ENCODE data around the gene PRX.
A peak's percentile ranks its signal among the peaks of the same experiment; 100 is the strongest.
"Not testable (repeated sequence)": the region's sequence is repeated elsewhere in the genome, so short reads cannot be mapped to it uniquely, and the experiment has no call there.

Gene PRX

DNA sequence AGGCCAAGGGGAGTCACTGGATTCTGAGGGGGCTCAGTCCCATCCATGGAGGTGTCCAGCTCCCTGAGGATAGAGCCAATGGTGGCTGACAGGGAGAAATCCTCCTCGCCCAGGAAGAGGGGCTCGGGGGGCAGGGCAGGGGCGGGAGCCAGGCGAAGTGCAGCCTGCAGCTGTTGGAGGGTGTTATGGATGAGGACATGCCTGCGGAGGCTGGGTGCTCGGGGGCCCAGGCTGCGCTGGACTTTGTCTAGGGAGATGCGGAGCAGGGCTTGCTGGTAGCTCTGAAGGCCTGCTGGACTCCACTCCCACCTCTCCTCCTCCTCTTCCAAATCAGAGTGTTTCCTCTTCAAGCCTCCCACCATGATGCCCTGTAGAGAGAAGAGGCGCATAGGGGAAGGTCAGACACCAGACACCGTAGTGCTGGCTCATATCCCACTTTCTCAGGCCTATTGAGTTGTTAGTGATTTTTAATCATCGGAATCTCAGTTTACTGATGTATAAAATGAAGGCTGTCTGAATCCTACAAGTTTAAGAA lies 28.6 kb upstream of the PRX start:
- DNase-seq (ENCODE audit: low read depth, low spot score), result no peak

DNA sequence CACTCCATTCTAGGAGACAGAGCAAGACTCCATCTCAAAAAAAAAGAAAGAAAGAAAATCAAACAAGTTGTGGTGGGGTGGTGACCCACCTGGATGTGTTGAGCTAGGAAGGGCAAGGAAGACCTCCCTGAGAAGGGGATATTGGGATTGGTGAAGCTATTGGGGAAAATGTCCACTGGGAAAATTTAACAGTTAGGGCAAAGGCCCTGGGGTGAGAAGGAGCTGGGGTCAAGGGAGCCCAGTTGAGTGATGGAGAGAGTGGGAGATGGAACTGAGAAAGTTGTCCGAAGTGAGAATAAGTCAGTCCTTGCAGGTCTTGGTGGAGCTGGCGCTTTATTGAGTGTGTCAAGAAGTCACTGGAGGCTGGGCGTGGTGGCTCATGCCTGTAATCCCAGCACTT lies 25.1 kb upstream of the PRX start:
- DNase-seq (ENCODE audit: low read depth, low spot score), result no peak

DNA sequence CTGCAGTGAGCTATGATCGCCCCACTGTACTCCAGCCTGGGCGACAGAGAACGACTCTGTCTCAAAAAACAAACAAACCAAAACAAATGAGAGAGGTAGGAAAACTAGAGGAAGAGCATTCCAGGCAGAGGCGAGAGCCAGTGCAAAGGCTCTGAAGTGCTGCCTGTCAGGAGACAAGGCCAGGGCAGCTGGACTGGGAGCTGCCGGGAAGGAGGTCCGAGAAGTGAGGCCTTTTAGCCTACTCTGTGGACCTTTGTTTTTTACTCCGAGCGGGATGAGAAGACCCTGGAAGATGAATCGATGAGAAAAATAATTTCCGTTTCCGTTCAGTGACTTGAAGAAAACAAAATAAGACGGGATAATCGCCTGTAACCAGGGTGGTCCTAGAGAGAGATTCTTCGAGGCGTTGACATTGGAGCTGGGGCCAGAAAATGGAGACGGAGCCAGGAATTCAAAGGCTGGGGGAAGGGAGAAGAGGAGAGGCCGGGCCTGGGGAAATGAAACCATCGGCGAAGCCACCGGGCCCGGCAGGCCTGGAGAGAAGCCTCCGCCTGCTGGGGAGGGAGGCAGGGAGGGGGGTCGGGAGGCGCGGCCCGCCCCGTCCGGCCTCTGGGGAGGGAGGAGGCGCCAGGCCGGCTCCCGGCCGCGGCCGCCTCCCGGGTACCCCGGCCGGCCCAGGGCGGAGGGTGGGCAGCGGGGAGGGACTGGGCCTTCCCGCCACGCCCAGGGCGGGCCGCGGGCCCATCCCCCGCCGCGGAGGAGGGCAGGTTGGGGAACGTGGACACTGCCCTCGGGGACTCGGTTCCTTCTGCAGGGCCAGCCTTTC lies 20.4 kb upstream of the PRX start:
- peak; percentile 96 for DNase-seq (ENCODE audit: low read depth, low spot score)

DNA sequence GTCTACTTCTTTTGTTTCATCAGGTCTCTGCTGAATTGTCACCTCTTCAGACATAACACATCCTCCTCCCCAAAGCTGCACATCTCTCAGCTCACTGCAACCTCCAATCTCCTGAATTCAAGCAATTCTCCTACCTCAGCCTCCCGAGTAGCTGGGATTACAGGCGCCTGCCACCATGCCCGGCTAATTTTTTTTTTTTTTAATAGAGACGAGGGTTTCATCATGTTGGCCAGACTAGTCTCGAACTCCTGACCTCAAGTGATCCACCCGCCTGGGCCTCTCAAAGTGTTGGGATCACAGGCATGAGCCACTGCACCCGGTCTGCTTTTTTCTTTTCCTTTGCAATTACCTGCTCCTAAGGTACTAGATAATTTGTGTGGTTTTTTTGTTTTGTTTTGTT lies 19.6 kb upstream of the PRX start:
- DNase-seq (ENCODE audit: low read depth, low spot score), result not testable (repeated sequence)

DNA sequence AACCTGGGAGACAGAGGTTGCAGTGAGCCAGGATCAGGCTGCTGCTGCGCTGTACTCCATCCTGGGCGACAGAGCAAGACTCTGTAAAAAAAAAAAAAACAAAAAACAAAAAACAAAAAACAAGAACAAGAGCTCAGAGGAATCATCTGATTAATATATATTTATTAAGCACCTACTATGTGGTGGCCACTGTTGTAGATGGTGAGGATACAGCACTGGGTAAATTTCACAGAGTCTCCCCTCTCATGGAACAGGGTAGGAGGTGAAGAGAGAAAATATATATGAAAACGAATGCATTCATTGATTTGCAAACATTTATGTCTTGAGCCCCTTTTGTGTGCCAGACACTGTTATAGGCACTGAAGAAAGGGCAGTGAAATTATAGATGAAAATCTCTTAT lies 18.5 kb upstream of the PRX start:
- DNase-seq (ENCODE audit: low read depth, low spot score), result no peak

DNA sequence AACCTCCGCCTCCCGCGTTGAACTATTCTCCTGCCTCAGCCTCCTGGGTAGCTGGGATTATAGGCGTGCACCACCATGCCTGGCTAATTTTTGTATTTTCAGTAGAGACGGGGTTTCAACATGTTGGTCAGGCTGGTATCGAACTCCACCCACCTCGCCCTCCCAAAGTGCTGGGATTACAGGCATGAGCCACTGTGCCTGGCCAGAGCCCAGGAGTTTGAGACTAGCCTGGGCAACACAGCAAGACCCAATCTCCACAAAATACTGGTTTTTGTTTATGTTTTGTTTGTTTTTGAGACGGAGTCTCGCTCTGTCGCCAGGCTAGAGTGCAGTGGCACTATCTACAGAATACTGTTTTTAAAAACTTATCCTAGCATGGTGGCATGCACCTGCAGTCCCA lies 17.1 kb upstream of the PRX start:
- DNase-seq (ENCODE audit: low read depth, low spot score), result not testable (repeated sequence)

DNA sequence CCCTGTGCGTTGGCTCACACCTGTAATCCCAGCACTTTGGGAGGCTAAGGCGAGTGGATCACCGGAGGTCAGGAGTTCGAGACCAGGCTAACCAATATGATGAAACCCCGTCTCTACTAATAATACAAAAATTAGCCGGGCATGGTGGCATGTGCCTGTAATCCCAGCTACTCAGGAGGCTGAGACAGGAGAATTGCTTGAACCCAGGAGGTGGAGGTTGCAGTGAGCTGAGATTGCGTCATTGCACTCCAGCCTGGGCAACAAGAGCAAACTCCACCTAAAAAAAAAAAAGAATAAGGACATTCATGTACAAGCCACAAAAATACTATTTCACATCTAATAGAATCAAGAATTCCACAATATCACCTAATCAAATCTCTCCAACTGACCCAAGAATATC lies 15.0 kb upstream of the PRX start:
- DNase-seq (ENCODE audit: low read depth, low spot score), result not testable (repeated sequence)

DNA sequence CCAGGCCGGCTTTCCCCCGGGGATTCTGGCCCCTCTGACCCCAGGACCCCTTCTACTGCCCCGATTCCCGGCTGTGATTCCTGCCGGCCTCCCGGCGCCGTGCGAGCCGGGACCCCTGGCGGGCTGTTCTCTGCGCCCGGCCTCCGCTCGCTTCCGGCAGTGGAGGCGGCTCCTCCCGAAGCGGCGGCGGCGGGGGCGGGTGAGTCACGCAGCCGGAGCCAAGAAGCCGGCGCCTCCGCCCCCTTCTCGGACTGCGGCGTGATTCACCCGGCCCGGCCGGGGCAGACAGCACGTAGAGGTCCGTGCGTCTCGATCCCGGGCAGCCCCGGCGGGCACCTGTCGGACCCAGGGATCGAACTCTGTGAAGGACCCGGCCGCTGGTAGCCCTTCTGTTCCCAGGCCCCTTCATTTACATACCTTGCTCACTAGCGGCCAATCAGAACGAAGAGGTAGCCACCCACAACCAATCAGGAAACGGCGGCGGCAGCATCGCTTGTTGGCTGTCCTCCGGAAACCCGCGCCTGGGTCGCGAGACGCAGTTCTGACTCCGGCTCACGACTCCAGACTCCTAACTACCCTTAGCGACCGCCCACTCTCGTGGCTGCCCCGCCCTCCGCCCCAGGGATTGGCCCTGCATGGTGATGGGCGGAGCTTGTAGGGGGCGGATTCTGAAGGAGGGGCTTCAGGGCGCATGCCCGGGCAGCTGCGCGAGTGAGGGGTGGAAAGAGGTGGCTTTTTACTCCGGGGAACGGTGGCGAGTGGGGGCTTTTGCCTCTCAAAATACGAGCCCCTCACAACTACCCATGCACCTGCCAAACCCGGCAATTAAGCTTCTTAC lies 12.5 kb upstream of the PRX start, which contains the start of gene SERTAD1:
Gene SERTAD1, minus strand, starts transcription at position 543 of the 838 bp plus-strand sequence. CDS start 2,446 bp downstream, outside the sequence.
- peak; percentile 100 for DNase-seq (ENCODE audit: low read depth, low spot score)

DNA sequence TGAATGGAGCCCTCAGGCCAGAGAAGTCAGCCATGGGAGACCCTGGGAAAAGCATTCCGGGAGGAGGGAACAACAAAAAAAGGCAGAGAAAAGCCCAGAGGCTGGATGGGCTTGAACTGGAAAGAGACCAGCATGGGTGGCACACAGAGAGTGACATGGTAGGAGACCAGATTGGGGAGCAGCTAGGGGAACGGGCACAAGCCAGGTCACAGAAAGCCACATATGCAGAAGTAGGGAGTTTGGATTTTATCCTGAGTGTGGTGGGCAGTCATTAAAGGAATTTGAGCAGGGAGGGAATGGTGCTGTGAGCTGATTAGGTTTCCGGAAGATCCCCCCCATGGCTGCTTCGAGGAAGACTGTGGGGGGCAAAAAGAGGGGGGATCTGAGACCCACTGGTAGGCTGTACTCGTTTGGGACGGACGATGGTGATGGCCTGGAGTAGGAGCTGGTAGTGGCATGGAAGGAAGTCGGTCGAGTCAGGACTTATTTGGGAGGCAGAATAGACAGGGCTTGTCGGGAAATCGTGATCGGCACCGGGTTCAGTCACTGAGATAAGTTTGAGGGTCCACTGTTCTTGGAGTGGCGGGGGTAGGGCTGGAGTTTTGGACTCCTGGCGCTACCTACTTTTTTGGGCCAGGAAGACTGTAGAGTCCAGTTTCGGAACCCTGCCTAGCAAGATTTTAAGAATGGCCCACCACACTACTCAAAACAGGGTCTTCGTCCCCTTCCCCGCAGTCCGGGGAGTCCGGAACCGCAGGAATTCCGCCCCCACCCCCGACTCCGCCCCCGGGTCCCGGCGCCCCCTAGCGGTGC lies 11.7 kb upstream of the PRX start:
- DNase-seq (ENCODE audit: low read depth, low spot score), result peak; percentile 59

DNA sequence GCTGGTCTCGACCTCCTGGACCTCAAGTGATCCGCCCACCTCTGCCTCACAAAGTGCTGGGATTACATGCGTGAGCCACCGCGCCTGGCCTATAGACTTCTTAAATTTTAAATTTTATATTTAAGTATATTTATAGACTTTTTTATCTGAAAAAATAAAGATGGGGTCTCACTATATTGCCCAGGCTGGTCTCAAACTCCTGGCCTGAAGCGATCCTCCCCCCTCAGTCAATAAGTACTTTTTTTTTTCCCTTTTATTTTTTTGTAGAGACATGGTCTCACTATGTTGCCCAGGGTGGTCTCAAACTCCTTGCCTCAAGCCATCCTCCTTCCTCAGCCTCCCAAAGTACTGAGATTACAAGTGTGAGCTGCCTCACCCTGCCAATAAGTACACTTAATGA lies 10.8 kb upstream of the PRX start:
- no peak for DNase-seq (ENCODE audit: low read depth, low spot score)

DNA sequence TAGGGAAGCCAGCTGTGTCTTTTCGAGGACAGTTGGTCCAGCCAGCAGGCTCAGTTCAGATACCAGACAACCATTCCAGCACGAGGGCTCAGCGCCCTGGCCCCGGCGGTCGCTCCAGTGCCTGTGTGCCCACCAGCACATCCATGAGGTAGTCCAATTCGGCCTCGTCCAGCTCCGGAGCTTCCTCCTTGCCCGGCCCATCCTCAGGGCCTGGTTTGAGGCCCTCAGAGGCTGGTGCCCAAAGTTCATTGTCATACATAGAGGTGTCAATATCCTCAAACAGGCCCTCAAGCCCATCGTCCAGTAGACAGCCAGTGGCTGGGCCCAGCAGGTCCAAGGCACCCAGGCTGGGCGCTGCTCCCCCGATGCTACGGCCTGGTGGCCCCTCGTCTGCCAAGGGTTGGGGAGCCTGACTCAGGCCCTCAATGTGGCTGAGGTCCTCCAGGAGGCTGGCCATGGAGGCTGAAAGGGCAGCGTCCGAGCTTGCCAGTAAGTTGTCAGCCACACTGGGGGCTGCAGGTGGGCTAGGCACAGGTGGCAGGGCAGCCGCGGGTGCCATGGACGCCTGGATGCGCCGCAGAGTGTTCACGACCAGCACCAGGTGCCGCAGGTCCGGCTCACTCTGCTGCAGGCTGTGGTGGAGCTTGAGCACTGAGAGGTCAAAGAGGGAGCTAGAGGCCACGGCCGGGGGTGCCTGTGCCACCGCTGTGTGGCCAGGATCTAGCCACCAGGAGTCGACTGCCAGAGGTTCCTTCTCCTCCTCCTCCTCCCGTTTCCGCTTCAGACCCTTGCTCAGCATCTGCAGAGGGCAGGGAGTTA lies 9.8 kb upstream of the PRX start:
- DNase-seq (ENCODE audit: low read depth, low spot score), result no peak

DNA sequence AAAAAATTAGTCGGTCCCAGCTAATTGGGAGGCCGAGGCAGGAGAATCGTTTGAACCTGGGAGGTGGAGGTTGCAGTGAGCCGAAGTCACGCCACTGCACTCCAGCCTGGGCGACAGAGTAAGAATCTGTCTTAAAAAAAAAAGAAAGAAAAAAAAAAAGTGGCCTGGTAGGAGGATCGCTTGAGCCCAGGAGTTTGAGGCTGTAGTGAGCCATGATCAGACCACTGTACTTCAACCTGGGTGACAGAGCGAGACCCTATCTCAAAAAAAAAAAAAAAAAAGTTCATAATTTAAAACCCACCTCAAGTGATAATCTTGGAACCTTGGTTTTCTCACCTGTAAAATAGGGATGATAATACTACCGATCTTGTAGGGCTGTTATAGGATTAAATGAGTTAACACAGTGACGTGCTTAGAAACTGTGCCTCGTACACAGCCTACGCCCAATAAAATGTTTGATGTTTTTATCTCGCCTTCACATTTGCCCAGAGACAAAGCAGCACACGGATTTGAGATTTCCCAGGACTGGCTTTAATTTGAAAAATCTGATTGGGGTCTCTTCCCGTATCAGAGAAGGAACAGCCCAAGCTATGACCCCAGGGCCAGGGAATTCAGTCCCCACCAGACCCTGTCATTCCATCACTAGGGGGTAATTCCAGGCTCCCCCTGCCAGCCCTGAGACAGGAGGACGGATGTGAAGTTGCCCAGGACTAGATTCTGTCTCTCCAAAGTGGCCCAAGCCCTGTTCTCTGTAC lies 9.0 kb upstream of the PRX start:
- no peak for DNase-seq (ENCODE audit: low read depth, low spot score)

DNA sequence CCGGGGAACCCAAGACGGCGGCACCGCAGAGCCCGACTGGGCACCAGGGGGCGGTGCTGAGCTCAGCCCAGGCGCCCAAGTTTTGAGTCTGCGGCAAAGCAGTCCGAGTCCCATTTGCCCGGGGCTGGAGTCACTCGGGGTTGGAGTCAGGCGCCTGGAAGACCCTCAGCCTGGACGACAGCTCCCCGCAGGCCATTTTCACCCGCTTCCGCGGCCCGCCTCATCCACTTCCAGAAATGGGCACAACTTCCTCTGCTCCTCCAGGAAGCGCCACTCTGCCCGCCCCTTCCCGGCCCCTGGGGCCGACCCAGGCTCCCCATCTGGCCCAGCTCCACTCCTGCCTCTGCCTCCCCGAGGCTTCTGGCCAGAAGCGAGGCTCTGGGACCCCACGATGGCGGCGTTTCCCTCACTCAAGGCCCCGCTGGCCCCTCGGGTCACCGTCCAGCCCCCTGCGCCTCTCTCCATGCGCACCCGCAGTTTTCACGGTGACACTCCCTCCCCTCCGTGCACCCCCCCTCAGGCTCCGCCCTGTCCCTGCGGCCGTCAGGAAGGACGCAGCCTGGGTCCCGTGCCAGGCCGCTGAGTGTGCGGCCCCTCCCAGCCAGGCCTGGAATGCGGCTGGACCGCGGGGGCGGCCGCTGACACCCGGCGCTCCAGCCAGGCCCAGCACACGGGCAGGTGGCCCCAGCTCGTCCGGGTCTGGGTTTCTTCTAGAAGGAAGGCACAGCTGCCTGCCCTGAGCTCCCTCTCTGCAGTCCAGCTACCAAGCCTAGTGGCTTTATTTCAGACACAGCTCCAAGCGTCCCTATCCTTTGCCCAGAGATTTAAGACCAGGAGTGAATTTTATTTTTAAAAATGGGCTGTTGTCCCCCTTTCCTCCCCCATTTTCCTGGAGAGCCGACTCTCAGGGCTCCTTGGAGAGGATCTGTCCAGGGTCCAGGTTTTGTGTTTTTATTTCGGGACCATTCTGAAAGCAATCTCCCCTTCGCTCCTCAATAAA lies 7.9 kb upstream of the PRX start:
- peak; percentile 98 for DNase-seq (ENCODE audit: low read depth, low spot score)

DNA sequence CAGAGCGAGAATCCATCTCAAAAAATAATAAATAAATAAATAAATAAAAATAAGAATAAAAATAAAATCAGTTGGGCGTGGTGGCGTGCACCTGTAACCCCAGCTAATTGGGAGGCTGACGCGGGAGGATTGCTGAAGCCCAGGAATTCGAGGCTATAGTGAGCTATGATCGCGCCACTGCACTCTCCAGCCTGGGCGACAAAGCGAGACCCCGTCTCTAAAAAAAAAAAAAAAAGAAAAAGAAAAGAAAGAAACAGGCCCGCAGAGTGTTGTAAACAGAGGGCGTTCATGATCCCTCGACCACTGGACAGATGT lies 7.2 kb upstream of the PRX start:
- DNase-seq (ENCODE audit: low read depth, low spot score), result no peak

DNA sequence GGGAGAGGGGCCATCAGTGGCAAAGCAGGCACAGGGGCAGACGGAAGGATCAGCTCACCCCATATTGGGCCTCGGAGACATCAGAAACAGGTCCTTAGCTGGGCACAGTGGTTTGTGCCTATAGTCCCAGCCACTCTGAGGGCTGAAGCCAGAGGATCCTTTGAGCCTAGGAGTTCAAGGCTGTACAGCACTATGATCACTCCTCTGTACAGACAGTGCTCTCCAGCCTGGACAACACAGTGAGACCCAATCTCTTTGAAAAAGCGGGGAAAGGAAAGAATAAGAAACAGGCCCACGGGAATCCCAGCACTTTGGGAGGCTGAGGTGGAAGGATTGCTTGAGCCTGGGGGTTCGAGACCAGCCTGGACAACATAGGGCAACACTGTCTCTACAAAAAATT lies 6.6 kb upstream of the PRX start:
- DNase-seq (ENCODE audit: low read depth, low spot score), result no peak

DNA sequence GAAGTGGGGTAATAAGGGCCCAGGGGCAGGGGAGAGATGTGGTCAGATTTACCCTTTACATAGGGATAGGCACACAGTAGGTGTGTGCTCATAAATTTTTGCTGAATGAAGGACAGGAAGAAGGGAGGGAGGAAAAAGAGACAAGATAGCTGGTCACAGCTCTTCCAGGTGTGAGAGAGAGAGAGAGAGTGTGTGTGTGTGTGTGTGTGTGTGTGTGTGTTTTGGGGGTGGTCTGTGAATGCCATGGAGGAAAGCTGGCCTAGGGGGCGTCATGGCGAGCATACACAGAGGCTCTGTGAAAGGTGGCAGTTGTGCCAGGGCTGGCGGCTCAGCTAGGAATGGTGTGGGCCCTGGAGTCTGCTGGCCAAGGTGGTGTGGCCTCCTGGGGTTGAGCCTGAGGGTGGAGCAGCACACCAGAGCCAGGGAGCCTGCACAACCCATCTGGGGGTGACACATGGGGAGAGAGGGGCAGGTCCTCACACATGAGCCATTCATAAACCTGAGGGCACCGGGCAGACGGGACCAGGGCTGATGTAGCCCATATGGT lies 6.0 kb upstream of the PRX start:
- no peak for DNase-seq (ENCODE audit: low read depth, low spot score)

DNA sequence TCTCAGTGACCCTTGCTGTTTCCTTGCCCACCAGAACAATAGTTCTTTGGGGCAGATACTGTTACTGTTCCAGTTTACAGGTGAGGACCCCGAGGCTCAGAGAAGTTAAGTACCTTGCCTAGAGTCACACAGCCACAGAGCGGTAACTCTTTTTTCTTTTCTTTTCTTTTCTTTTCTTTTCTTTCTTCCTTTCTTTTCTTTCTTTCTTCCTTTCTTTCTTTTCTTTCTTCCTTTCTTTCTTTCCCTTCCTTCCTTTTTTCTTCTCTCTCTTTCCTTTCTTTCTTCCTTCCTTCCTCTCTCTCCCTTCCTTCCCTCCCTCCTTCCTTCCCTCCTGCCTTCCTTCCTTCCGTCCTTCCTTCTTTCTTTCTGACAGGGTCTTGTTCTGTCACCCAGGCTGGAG lies 4.9 kb upstream of the PRX start:
- no peak for DNase-seq (ENCODE audit: low read depth, low spot score)

DNA sequence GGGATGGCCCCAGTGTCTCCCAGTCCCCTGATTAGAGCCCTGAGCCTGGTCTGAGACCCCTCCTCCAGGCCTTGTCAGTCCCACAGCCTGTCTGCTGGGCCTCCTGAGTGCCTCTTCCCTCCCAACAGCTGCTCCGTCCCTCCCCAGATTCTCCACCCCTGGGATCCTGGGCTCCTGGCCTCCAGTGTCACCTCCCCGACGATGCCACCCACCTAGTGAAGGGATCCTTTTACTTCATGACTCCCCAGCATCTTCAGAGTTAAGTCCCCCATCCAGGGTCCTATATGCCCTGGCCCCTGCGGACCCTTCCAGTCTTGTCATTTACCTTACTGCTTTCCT lies 4.4 kb upstream of the PRX start:
- no peak for DNase-seq (ENCODE audit: low read depth, low spot score)

Data from astrocyte of the hippocampus (primary cell).